ENCODE data around the gene TMEM31.

TMEM31 gene

GRCh38 chrX:103710609-103711008 lies at the start of gene TMEM31:
Gene TMEM31, plus strand, starts transcription at chrX:103710909. Its CDS starts 1,350 bp downstream, at chrX:103712259.
- DNase-seq, result no peak

GRCh38 chrX:103663981-103664762 lies 46.5 kb upstream of the TMEM31 start:
- no peak for DNase-seq

GRCh38 chrX:103666202-103667107 lies 44.3 kb upstream of the TMEM31 start:
- no peak for DNase-seq

- DNase-seq, result no peak
These were observed 41.0 kb upstream of the TMEM31 start for GRCh38 chrX:103669745-103670144.

- DNase-seq, result no peak
These were observed 35.9 kb upstream of the TMEM31 start for GRCh38 chrX:103674531-103675454.

- DNase-seq, result no peak
These were observed 32.3 kb upstream of the TMEM31 start for GRCh38 chrX:103678199-103678993.

- DNase-seq, result no peak
These were observed 29.3 kb upstream of the TMEM31 start for GRCh38 chrX:103681443-103681842.

- no peak for DNase-seq
These were observed 25.3 kb upstream of the TMEM31 start for GRCh38 chrX:103685396-103685795.

GRCh38 chrX:103686199-103687072 lies 24.3 kb upstream of the TMEM31 start, which contains the start of gene MORF4L2:
Gene MORF4L2, minus strand, starts transcription at chrX:103686699. Its CDS starts 9,672 bp downstream, at chrX:103677027.
- peak; percentile 97 for DNase-seq

- DNase-seq, result peak; percentile 86
These were observed 23.5 kb upstream of the TMEM31 start for GRCh38 chrX:103687073-103687695.

- peak; percentile 76 for DNase-seq
These were observed 23.0 kb upstream of the TMEM31 start for GRCh38 chrX:103687696-103688201.

GRCh38 chrX:103688946-103689345 lies 21.8 kb upstream of the TMEM31 start:
- DNase-seq, result peak; percentile 36

- DNase-seq, result no peak
These were observed 19.6 kb upstream of the TMEM31 start for GRCh38 chrX:103691059-103691458.

- DNase-seq, result no peak
These were observed 13.0 kb upstream of the TMEM31 start for GRCh38 chrX:103697687-103698086.

- DNase-seq, result no peak
These were observed 11.5 kb upstream of the TMEM31 start for GRCh38 chrX:103699243-103699642.

- no peak for DNase-seq
These were observed 5.8 kb upstream of the TMEM31 start for GRCh38 chrX:103704863-103705262.

- no peak for DNase-seq
These were observed 6.3 kb downstream of the TMEM31 start for GRCh38 chrX:103716962-103717361.

- no peak for DNase-seq
These were observed 7.4 kb downstream of the TMEM31 start for GRCh38 chrX:103718120-103718519.

GRCh38 chrX:103722505-103722904 lies 11.8 kb downstream of the TMEM31 start:
- DNase-seq, result no peak

GRCh38 chrX:103726477-103726876 lies 15.8 kb downstream of the TMEM31 start:
- peak; percentile 48 for DNase-seq
